ENCODE measurements around the gene SEM1.

GRCh38 chr7:96665689-96666088 lies 44.0 kb downstream of the SEM1 start:
- TF ChIP-seq EZH2 (IDR thresholded peaks at IDR 0.05; ENCODE audit: insufficient read depth, low read length): no peak
- TF ChIP-seq CTCF (IDR thresholded peaks at IDR 0.05; ENCODE audit: insufficient read depth, low read depth, low read length): no peak
